GM12891 (cell line): Measurements from ENCODE around the gene PRKACB.
"Not testable (repeated sequence)": the region's sequence is repeated elsewhere in the genome, so short reads cannot be mapped to it uniquely, and the experiment has no call there.

Experiments
- DNase-seq: peaks from one replicate; pipeline ENCODE4 v3.0.0; 2011; ENCODE audit warnings: low spot score; ENCODE audit not compliant: insufficient read length
- FAIRE-seq: peaks from 2 replicates; lab custom pipeline; 2011; peaks lifted over from hg19 to GRCh38; lab: Jason Lieb, UNC
- PAX5 ChIP-seq: IDR thresholded peaks from 2 replicates; pipeline ENCODE4 v1.6.1; 2011; ENCODE audit warnings: low read length, moderate library complexity, mild to moderate bottlenecking; ENCODE audit not compliant: insufficient read depth, severe bottlenecking
- POLR2A ChIP-seq: IDR thresholded peaks from 2 replicates; pipeline ENCODE4 v1.6.1; 2011; ENCODE audit warnings: low read depth, low read length, control low read depth
- POLR2AphosphoS5 ChIP-seq: IDR thresholded peaks from 2 replicates; pipeline ENCODE4 v1.6.1; 2011; ENCODE audit warnings: low read depth, low read length, control low read depth
- POU2F2 ChIP-seq: IDR thresholded peaks from 2 replicates; pipeline ENCODE4 v1.6.1; 2011; ENCODE audit warnings: low read depth, mild to moderate bottlenecking, control low read depth, low read length, moderate library complexity
- SPI1 ChIP-seq: IDR thresholded peaks from 2 replicates; pipeline ENCODE4 v1.6.1; 2011; ENCODE audit warnings: low read depth, low read length, control low read depth
- TAF1 ChIP-seq: IDR thresholded peaks from 2 replicates; pipeline ENCODE4 v1.6.1; 2011; ENCODE audit warnings: low read depth, low read length, control low read depth

Gene PRKACB

DNA sequence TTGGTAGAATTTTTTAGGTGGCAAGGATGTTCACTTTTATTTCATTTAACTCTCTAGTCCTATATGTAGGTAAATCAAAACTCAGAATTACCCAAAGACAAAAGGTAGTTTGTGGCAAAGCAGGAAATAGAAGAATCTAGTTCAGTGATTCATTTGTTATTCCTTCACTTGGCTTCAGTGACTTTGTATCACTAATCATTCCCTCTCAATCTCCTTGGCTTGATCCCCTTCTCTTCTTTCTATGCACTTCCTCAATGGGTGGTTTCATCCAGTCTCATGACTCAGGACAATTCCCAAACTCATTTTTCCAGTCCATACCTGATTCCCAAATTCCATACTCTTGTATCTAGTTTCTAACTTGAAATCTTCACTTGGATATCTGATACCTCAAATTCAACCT is 64.9 kb downstream of the PRKACB start:
- no peak for FAIRE-seq
- TF ChIP-seq POU2F2 (no peak), SPI1 (no peak), TAF1 (no peak), PAX5 (no peak), POLR2AphosphoS5 (no peak), POLR2A (no peak)
- DNase-seq: no peak

DNA sequence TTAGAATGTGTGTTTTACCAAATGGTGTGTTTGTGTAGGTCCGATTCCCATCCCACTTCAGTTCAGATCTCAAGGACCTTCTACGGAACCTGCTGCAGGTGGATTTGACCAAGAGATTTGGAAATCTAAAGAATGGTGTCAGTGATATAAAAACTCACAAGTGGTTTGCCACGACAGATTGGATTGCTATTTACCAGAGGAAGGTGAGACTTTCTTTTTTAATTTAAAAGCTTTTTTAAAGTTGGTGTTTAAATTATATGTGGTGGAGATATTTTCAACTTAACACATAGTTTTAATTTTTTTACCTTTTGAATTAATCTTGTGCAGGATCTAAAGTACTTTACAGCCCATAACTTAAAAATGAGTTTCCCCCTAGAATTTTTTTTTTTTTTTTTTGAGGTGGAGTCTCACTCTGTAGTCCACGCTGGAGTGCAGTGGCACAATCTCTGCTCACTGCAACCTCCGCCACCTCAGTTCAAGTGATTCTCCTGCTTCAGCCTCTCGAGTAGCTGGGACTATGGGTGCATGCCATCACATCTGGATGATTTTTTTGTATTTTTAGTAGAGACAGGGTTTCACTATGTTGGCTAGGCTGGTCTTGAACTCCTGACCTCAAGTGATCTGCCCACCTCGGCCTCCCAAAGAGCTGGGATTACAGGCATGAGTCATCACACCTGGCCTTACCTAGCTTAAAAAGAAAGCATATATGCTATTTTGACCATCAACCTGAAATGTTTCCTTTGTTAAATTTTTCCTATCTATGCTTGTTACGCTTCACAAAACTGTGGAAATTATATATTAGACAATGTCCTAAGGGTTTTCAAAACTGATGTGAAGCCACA is 70.3 kb downstream of the PRKACB start:
- FAIRE-seq: no peak
- no peak for DNase-seq
- TF ChIP-seq POLR2AphosphoS5: no peak
- no peak for TF ChIP-seq TAF1
- TF ChIP-seq PAX5: no peak
- no peak for TF ChIP-seq POLR2A
- TF ChIP-seq SPI1: no peak
- TF ChIP-seq POU2F2: no peak

DNA sequence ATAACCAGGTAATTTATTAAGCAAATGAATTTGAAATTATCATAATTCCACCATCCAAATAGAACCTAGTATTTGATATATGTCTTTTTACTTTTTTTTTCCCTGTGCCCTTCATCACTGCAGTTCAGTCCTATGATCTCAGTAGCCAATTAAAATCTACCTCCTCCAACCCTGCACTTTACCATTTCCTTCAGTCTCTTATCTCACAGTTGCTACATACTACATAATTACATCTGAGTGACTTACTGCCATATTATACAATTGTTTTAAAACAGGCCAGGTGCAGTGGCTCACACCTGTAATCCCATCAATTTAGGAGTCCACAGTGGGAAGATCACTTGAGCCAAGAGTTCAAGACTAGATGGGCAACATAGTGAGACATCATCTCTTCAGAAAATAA is 73.2 kb downstream of the PRKACB start:
- FAIRE-seq (no peak), DNase-seq (no peak)
- TF ChIP-seq TAF1 (no peak), SPI1 (no peak), PAX5 (no peak)

DNA sequence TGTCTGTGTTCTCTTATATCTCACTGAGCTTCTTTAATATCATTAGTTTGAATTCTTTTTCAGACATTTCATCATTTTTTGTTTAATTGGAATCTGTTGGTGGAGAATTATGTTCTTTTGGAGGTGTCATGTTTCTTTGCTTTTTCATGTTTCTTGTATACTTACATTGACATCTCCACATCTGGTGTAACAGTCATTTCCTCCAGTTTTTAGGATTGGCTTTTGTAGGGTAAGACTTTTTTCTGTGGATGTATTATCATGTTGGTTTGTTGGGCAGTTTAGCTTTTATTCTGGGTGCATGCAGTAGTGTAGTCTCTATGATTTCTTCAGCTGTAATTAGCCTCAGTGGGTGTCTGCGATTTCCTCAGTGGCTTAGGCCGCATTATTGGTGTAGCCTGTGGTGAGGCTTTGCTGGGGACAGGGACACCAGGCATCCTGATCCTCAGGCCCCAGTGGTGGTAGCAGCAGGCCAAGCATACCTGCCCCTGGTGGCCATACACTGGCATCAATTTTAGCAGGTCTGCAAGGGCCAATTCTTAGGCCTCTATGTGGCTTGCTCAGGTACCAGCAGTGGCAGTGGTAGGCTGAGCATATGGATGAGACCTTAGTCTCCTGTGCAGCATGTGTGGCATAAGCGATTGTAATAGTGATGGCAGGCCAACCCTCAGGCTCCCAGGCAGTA is 79.8 kb downstream of the PRKACB start:
- TF ChIP-seq POU2F2: no peak
- TF ChIP-seq PAX5: no peak
- TF ChIP-seq SPI1: no peak
- TF ChIP-seq POLR2A: no peak
- no peak for TF ChIP-seq POLR2AphosphoS5
- no peak for TF ChIP-seq TAF1
- no peak for FAIRE-seq

DNA sequence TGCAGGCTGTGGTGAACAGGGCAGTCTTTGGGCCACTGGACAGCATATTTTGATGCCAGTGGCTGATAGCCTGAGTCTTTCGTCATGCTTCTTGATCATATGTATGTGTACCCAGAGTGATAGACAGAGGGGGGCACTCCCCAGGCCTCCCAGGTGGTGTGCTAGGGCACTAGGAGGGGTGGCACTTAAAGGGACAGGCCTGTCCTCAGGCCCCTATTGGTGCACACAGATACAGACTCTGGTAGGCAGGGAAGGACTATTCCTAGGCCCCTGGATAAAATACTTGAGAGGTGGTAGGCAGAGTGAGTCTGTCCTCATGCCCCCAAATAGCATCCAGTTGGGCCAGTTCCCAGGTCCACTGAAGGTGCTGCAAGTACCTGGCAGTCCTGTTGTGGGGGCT is 80.8 kb downstream of the PRKACB start:
- FAIRE-seq (no peak), DNase-seq (no peak)
- TF ChIP-seq POU2F2 (no peak), PAX5 (no peak), POLR2A (no peak), TAF1 (no peak), SPI1 (no peak), POLR2AphosphoS5 (no peak)

More for the DNA sequence above, 79.8 kb downstream of the PRKACB start:
- no peak for DNase-seq

DNA sequence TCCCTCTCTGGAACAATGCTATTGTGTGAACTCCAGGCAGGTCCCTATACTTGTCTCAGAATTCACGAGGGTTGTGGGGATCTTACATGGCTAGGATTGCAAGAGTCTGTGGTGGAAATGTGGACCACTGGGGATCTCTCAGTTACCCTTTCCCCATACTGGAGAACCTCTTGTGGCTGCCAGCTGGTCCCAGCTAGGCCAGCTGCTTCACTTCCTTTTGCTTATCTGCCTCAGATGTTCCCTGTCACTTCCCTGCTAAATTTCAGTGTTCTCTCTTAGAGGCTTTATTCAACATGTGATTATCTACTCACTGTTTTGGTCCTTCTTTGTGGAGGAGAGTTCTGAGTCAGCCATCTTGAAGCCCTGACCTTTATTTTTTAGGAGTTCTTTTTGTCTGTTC is 81.6 kb downstream of the PRKACB start:
- TF ChIP-seq POLR2A: no peak
- TF ChIP-seq POU2F2: no peak
- no peak for TF ChIP-seq PAX5
- TF ChIP-seq SPI1: no peak
- TF ChIP-seq TAF1: no peak
- no peak for TF ChIP-seq POLR2AphosphoS5
- FAIRE-seq (no peak), DNase-seq (no peak)

DNA sequence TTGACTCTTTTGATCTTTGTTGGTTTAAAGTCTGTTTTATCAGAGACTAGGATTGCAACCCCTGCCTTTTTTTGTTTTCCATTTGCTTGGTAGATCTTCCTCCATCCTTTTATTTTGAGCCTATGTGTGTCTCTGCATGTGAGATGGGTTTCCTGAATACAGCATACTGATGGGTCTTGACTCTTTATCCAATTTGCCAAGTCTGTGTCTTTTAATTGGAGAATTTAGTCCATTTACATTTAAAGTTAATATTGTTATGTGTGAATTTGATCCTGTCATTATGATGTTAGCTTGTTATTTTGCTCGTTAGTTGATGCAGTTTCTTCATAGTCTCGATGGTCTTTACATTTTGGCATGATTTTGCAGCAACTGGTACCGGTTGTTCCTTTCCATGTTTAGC is 88.6 kb downstream of the PRKACB start:
- not testable (repeated sequence) for DNase-seq, FAIRE-seq

DNA sequence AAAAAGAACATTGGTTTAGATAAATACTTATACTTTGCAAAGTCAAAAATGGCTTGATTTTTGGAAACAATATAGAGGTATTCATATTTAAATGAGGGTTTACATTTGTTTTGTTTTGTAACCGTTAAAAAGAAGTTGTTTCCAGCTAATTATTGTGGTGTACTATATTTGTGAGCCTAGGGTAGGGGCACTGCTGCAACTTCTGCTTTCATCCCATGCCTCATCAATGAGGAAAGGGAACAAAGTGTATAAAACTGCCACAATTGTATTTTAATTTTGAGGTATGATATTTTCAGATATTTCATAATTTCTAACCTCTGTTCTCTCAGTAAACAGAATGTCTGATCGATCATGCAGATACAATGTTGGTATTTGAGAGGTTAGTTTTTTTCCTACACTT is 92.2 kb downstream of the PRKACB start:
- no peak for FAIRE-seq
- TF ChIP-seq POU2F2 (no peak), TAF1 (no peak), PAX5 (no peak), POLR2AphosphoS5 (no peak), POLR2A (no peak), SPI1 (no peak)
- DNase-seq: no peak

DNA sequence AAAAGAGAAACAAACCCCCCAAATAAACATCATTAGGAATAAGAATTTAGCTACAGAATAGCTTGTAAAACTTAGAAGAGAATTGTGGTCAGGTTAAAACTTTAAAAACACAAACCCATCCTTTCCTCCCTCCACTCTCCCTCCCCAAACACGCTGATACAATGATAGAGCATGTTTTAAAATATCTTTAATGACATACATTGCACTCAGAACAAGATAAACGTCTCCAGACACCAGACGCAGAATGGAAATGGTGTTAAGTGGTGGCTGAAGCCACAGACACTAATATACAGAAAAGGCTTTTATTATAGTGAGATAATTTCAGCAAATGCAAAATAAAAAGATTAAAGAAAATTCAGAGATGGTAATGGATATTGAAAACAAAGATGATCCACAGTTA is 98.6 kb downstream of the PRKACB start:
- FAIRE-seq (no peak), DNase-seq (no peak)
- TF ChIP-seq POU2F2: no peak
- TF ChIP-seq SPI1: no peak
- TF ChIP-seq TAF1: no peak
- no peak for TF ChIP-seq POLR2AphosphoS5
- no peak for TF ChIP-seq POLR2A
- TF ChIP-seq PAX5: no peak

DNA sequence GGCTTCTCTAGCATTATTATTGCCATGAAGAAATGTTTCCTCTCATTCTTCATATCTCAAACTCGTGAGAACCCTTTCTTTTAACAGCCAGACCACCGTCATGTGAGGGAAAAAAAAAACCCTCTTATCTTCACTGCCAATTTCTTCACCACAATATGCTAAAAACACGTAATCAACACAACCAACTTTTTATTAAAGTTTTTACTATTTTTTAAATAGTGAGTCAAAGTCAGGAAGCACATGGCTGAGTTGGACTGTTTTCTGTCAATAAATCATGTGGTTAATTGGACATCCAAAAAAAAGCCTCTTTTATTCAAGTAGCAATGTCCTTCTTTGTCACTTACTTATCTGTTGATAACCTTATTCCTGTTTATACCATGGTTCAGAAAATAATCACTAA is 101.5 kb downstream of the PRKACB start:
- DNase-seq (no peak), FAIRE-seq (no peak)
- no peak for TF ChIP-seq TAF1

DNA sequence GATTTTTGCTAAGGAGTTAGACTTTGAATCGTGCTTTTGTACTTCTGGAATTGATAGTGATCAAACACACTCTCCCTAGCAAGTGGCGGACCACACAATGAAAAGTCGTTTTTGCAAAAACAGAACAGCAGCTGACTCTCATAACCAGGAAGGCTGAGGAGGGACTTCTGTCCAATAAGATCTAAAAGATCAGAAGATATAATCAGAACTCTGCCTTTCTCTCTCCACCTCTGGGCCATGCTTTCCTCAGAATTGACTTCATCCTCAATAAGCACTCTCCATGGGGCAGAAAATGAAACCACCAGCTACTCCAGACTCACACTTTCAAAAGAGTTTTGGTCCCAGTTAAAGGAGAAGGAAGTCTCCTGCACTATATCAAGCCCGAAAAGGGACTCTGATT is 102.1 kb downstream of the PRKACB start:
- FAIRE-seq (no peak), DNase-seq (no peak)
- TF ChIP-seq POLR2A: no peak
- no peak for TF ChIP-seq TAF1
- TF ChIP-seq POU2F2: no peak
- TF ChIP-seq PAX5: no peak
- TF ChIP-seq SPI1: no peak
- TF ChIP-seq POLR2AphosphoS5: no peak
